Measurements from ENCODE around the gene ERGIC1.

DNA sequence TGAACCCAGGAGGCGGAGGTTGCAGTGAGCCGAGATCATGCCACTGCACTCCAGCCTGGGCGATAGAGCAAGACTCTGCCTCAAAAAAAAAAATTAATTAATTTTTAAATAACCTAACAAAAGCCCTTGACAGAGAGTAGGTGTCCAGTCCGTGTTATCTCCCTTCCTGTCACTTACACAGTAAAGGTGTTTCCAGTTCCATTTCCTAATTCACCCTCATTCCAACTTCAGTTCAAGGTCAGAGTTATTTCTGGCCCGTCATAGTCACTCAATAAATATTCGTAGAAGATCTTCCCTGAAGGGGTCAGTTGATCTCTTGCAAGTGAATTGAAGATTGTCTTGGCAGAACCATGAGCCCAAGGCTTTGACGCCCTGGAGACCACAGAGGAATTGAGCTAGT, 16.4 kb upstream of the ERGIC1 start:
- TF ChIP-seq, protein P1, sequence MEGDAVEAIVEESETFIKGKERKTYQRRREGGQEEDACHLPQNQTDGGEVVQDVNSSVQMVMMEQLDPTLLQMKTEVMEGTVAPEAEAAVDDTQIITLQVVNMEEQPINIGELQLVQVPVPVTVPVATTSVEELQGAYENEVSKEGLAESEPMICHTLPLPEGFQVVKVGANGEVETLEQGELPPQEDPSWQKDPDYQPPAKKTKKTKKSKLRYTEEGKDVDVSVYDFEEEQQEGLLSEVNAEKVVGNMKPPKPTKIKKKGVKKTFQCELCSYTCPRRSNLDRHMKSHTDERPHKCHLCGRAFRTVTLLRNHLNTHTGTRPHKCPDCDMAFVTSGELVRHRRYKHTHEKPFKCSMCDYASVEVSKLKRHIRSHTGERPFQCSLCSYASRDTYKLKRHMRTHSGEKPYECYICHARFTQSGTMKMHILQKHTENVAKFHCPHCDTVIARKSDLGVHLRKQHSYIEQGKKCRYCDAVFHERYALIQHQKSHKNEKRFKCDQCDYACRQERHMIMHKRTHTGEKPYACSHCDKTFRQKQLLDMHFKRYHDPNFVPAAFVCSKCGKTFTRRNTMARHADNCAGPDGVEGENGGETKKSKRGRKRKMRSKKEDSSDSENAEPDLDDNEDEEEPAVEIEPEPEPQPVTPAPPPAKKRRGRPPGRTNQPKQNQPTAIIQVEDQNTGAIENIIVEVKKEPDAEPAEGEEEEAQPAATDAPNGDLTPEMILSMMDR (IDR thresholded peaks at IDR 0.05): no peak
- no peak for TF ChIP-seq POLR2A (IDR thresholded peaks at IDR 0.05)

All from tibial nerve (tissue), 3 donors.